ENCODE measurements around the gene NTRK1.

- no peak for TF ChIP-seq ETV6 (CRISPR knock-in tag; conservative IDR thresholded peaks at IDR 0.05)
- TF ChIP-seq, protein P1, sequence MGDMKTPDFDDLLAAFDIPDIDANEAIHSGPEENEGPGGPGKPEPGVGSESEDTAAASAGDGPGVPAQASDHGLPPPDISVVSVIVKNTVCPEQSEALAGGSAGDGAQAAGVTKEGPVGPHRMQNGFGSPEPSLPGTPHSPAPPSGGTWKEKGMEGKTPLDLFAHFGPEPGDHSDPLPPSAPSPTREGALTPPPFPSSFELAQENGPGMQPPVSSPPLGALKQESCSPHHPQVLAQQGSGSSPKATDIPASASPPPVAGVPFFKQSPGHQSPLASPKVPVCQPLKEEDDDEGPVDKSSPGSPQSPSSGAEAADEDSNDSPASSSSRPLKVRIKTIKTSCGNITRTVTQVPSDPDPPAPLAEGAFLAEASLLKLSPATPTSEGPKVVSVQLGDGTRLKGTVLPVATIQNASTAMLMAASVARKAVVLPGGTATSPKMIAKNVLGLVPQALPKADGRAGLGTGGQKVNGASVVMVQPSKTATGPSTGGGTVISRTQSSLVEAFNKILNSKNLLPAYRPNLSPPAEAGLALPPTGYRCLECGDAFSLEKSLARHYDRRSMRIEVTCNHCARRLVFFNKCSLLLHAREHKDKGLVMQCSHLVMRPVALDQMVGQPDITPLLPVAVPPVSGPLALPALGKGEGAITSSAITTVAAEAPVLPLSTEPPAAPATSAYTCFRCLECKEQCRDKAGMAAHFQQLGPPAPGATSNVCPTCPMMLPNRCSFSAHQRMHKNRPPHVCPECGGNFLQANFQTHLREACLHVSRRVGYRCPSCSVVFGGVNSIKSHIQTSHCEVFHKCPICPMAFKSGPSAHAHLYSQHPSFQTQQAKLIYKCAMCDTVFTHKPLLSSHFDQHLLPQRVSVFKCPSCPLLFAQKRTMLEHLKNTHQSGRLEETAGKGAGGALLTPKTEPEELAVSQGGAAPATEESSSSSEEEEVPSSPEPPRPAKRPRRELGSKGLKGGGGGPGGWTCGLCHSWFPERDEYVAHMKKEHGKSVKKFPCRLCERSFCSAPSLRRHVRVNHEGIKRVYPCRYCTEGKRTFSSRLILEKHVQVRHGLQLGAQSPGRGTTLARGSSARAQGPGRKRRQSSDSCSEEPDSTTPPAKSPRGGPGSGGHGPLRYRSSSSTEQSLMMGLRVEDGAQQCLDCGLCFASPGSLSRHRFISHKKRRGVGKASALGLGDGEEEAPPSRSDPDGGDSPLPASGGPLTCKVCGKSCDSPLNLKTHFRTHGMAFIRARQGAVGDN (CRISPR knock-in tag; IDR thresholded peaks at IDR 0.05): peak; percentile 57
- TF ChIP-seq ZSCAN29 (CRISPR knock-in tag; conservative IDR thresholded peaks at IDR 0.05): no peak
- TF ChIP-seq CBX2 (IDR thresholded peaks at IDR 0.05; ENCODE audit: low read depth, low read length): no peak
- TF ChIP-seq CBX2 (CRISPR knock-in tag; IDR thresholded peaks at IDR 0.05; ENCODE audit: low read depth): no peak
- TF ChIP-seq CEBPZ (IDR thresholded peaks at IDR 0.05; ENCODE audit: low read length): no peak
- no peak for TF ChIP-seq ZNF234 (CRISPR knock-in tag; conservative IDR thresholded peaks at IDR 0.05)
- no peak for TF ChIP-seq RBM39 (IDR thresholded peaks at IDR 0.05; ENCODE audit: low read depth, low read length, poor library complexity, severe bottlenecking)
- TF ChIP-seq CTCF (CRISPR knock-in tag; IDR thresholded peaks at IDR 0.05): no peak
- no peak for TF ChIP-seq HNRNPK (IDR thresholded peaks at IDR 0.05; ENCODE audit: low read depth, low read length, poor library complexity, severe bottlenecking)
- TF ChIP-seq SRF (IDR thresholded peaks at IDR 0.05; ENCODE audit: low read depth, low read length): no peak
- no peak for TF ChIP-seq HCFC1 (IDR thresholded peaks at IDR 0.05; ENCODE audit: low read depth, low read length)
Measured at GRCh38 chr1:156898161-156898566, 37.5 kb downstream of the NTRK1 start.

Data from HepG2 (cell line).